ENCODE data around the gene ANAPC13. TPM values are rescaled to one million over a fixed set of nuclear protein-coding genes. Genes with fewer than 3 reads are reported as not detected.

ANAPC13 gene
- total RNA-seq, 1 experiment from 2014 or later = 35.7 TPM

- CTCF ChIA-PET = no interaction called here
- Histone ChIP-seq H3K79me2 (ENCODE audit: insufficient read depth, low read length) (no peaks in the 10 kb centered on the region), H2AFZ (ENCODE audit: low read depth, low read length, poor library complexity, severe bottlenecking) (peak overlapping the region; percentile 9), H3K27me3 (ENCODE audit: insufficient read depth, low read length) (no peaks in the 10 kb centered on the region), H4K20me1 (ENCODE audit: insufficient read depth) (no peaks in the 10 kb centered on the region), H3K4me2 (ENCODE audit: low read length) (no peak overlapping the region), H3K9me3 (ENCODE audit: control insufficient read depth in 1 of 2, insufficient read depth in 1 of 2, low read depth in 1 of 2, low read length in 2 of 2) (no peaks in the 10 kb centered on the region), H3K9me2 (ENCODE audit: insufficient read depth) (no peaks in the 10 kb centered on the region), H3K9ac (ENCODE audit: low read length) (no peak overlapping the region), H3K27ac (ENCODE audit: low read depth, low read length) (no peak overlapping the region), H3K36me3 (ENCODE audit: control insufficient read depth in 1 of 2, insufficient read depth in 2 of 2, low read length in 2 of 2) (no peaks in the 10 kb centered on the region), H3K4me1 (ENCODE audit: control insufficient read depth in 1 of 2, insufficient read depth in 2 of 2, low read length in 2 of 2) (no peaks in the 10 kb centered on the region), H3K4me3 (replicated peaks in 1 of 2; ENCODE audit: low read depth in 1 of 2, low read length in 2 of 2) (no peak overlapping the region)
- ATAC-seq = no peak
- TF ChIP-seq EGR1 (IDR thresholded peaks at IDR 0.05; ENCODE audit: low read depth) = no peak
- TF ChIP-seq CEBPB (IDR thresholded peaks at IDR 0.05; ENCODE audit: low read depth) = no peak
- TF ChIP-seq FOSL1 (IDR thresholded peaks at IDR 0.05; ENCODE audit: low read depth) = no peak
- TF ChIP-seq, protein P1, sequence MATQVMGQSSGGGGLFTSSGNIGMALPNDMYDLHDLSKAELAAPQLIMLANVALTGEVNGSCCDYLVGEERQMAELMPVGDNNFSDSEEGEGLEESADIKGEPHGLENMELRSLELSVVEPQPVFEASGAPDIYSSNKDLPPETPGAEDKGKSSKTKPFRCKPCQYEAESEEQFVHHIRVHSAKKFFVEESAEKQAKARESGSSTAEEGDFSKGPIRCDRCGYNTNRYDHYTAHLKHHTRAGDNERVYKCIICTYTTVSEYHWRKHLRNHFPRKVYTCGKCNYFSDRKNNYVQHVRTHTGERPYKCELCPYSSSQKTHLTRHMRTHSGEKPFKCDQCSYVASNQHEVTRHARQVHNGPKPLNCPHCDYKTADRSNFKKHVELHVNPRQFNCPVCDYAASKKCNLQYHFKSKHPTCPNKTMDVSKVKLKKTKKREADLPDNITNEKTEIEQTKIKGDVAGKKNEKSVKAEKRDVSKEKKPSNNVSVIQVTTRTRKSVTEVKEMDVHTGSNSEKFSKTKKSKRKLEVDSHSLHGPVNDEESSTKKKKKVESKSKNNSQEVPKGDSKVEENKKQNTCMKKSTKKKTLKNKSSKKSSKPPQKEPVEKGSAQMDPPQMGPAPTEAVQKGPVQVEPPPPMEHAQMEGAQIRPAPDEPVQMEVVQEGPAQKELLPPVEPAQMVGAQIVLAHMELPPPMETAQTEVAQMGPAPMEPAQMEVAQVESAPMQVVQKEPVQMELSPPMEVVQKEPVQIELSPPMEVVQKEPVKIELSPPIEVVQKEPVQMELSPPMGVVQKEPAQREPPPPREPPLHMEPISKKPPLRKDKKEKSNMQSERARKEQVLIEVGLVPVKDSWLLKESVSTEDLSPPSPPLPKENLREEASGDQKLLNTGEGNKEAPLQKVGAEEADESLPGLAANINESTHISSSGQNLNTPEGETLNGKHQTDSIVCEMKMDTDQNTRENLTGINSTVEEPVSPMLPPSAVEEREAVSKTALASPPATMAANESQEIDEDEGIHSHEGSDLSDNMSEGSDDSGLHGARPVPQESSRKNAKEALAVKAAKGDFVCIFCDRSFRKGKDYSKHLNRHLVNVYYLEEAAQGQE (IDR thresholded peaks at IDR 0.05; ENCODE audit: low read depth) = no peak
- TF ChIP-seq, protein P2, sequence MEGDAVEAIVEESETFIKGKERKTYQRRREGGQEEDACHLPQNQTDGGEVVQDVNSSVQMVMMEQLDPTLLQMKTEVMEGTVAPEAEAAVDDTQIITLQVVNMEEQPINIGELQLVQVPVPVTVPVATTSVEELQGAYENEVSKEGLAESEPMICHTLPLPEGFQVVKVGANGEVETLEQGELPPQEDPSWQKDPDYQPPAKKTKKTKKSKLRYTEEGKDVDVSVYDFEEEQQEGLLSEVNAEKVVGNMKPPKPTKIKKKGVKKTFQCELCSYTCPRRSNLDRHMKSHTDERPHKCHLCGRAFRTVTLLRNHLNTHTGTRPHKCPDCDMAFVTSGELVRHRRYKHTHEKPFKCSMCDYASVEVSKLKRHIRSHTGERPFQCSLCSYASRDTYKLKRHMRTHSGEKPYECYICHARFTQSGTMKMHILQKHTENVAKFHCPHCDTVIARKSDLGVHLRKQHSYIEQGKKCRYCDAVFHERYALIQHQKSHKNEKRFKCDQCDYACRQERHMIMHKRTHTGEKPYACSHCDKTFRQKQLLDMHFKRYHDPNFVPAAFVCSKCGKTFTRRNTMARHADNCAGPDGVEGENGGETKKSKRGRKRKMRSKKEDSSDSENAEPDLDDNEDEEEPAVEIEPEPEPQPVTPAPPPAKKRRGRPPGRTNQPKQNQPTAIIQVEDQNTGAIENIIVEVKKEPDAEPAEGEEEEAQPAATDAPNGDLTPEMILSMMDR (IDR thresholded peaks at IDR 0.05 in 2 of 3, conservative IDR thresholded peaks at IDR 0.05 in 1 of 3; ENCODE audit: borderline replicate concordance in 1 of 3, insufficient read depth in 1 of 3, low read depth in 2 of 3, low read length in 2 of 3) = no peak
- TF ChIP-seq ZBTB33 (IDR thresholded peaks at IDR 0.05; ENCODE audit: extremely low read depth, insufficient replicate concordance, low read length) = no peak
- no peak for TF ChIP-seq EZH2 (IDR thresholded peaks at IDR 0.05)
- no peak for TF ChIP-seq TCF7L2 (IDR thresholded peaks at IDR 0.05; ENCODE audit: borderline replicate concordance, extremely low read depth, insufficient read depth, insufficient read length)
- no peak for TF ChIP-seq POLR2A (IDR thresholded peaks at IDR 0.05; ENCODE audit: borderline replicate concordance, extremely low read depth, insufficient read depth, insufficient read length)
- no peak for TF ChIP-seq POLR2AphosphoS5 (IDR thresholded peaks at IDR 0.05; ENCODE audit: low read depth, low read length)
- no peak for TF ChIP-seq JUND (IDR thresholded peaks at IDR 0.05)
- no peak for TF ChIP-seq SP1 (IDR thresholded peaks at IDR 0.05; ENCODE audit: low read depth)
- POLR2A ChIA-PET = no interaction called here
- BruUV-seq (replicated peaks) = no TSS peak
- no peak for DNase-seq (ENCODE audit: low read depth, low spot score)
- RAD21 ChIA-PET (ENCODE audit: low non-redundant PET in 1 of 2, low total read pairs in 2 of 2, uncharacterized antibody in 2 of 2, unreplicated experiment in 2 of 2) = no interaction called here
- intact Hi-C loops (cut with micrococcal nuclease) = no loop called here
These were observed 44.0 kb downstream of the ANAPC13 start for GRCh38 chr3:134441821-134442220.

Data from HCT116 (cell line).